SK-N-SH treated with all-trans-retinoic acid at 6 μM for 48 hours (cell line): ENCODE measurements around the gene ZNF41.
"Not testable (repeated sequence)": the region's sequence is repeated elsewhere in the genome, so short reads cannot be mapped to it uniquely, and the experiment has no call there.

Source experiments
- ATAC-seq: fragments of 200-7000 bp; cut with Tn5 transposase; 3 replicates; pipeline ENCODE4 v1.9.1; 2020; ENCODE audit warnings: mild to moderate bottlenecking, moderate library complexity
- ARNTL ChIP-seq: fragments of 450-650 bp; formaldehyde crosslinking; IDR thresholded peaks from 2 replicates; pipeline ENCODE4 v1.5.0; 2020; ENCODE audit warnings: low read depth, mild to moderate bottlenecking, moderate library complexity, borderline replicate concordance
- CSDC2 ChIP-seq: fragments of 250-450 bp; sonication (Bioruptor Pico); IDR thresholded peaks from 2 replicates; pipeline ENCODE4 v1.5.0; 2020; ENCODE audit warnings: mild to moderate bottlenecking, moderate library complexity
- CSRNP3 ChIP-seq: fragments of 250-450 bp; sonication (Bioruptor Pico); IDR thresholded peaks from 2 replicates; pipeline ENCODE4 v1.5.1; 2021; ENCODE audit warnings: mild to moderate bottlenecking, moderate library complexity
- ESRRG ChIP-seq: fragments of 250-450 bp; sonication (Bioruptor Pico); IDR thresholded peaks from 2 replicates; pipeline ENCODE4 v1.6.1; 2021; ENCODE audit warnings: mild to moderate bottlenecking
- GLIS3 ChIP-seq: fragments of 250-450 bp; sonication (Bioruptor Pico); IDR thresholded peaks from 2 replicates; pipeline ENCODE4 v1.5.0; 2020; ENCODE audit warnings: mild to moderate bottlenecking, moderate library complexity
- ISL1 ChIP-seq: fragments of 250-450 bp; sonication (Bioruptor Pico); IDR thresholded peaks from 2 replicates; pipeline ENCODE4 v2.1.2; 2022; ENCODE audit warnings: mild to moderate bottlenecking, moderate library complexity
- OSR1 ChIP-seq: fragments of 250-450 bp; sonication (Bioruptor Pico); IDR thresholded peaks from 2 replicates; pipeline ENCODE4 v1.8.0; 2022; ENCODE audit warnings: moderate library complexity, mild to moderate bottlenecking, inconsistent platforms
- PATZ1 ChIP-seq: fragments of 250-450 bp; sonication (Bioruptor Pico); IDR thresholded peaks from 2 replicates; pipeline ENCODE4 v1.8.0; 2020; ENCODE audit warnings: mild to moderate bottlenecking, moderate library complexity, borderline replicate concordance
- PPARA ChIP-seq: fragments of 250-450 bp; sonication (Bioruptor Pico); IDR thresholded peaks from 2 replicates; pipeline ENCODE4 v1.5.0; 2020; ENCODE audit warnings: mild to moderate bottlenecking, borderline replicate concordance
- RARB ChIP-seq: fragments of 250-450 bp; sonication (Bioruptor Pico); IDR thresholded peaks from 2 replicates; pipeline ENCODE4 v1.8.0; 2021; ENCODE audit warnings: mild to moderate bottlenecking, moderate library complexity
- SNAI2 ChIP-seq: fragments of 250-450 bp; sonication (Bioruptor Pico); IDR thresholded peaks from 2 replicates; pipeline ENCODE4 v1.5.0; 2020; ENCODE audit warnings: mild to moderate bottlenecking, moderate library complexity
- TCF4 ChIP-seq: fragments of 250-450 bp; sonication (Bioruptor Pico); IDR thresholded peaks from 2 replicates; pipeline ENCODE4 v1.8.0; 2021; ENCODE audit warnings: mild to moderate bottlenecking, moderate library complexity, borderline replicate concordance
- TOX ChIP-seq: fragments of 250-450 bp; sonication (Bioruptor Pico); IDR thresholded peaks from 2 replicates; pipeline ENCODE4 v1.8.0; 2021; ENCODE audit warnings: mild to moderate bottlenecking, moderate library complexity, borderline replicate concordance
- ZC3H10 ChIP-seq: fragments of 250-450 bp; sonication (Bioruptor Pico); IDR thresholded peaks from 2 replicates; pipeline ENCODE4 v1.5.1; 2021; ENCODE audit warnings: mild to moderate bottlenecking, moderate library complexity
- ZNF70 ChIP-seq: fragments of 450-650 bp; formaldehyde crosslinking; IDR thresholded peaks from 2 replicates; pipeline ENCODE4 v1.5.0; 2020; ENCODE audit warnings: mild to moderate bottlenecking, moderate library complexity
- ZNF8 ChIP-seq: fragments of 450-650 bp; formaldehyde crosslinking; IDR thresholded peaks from 2 replicates; pipeline ENCODE4 v1.5.0; 2020; ENCODE audit warnings: mild to moderate bottlenecking, moderate library complexity
- TF ChIP-seq, protein P1 (sequence below): fragments of 250-450 bp; sonication (Bioruptor Pico); IDR thresholded peaks from 2 replicates; pipeline ENCODE4 v1.5.1; 2020; ENCODE audit warnings: low read depth, mild to moderate bottlenecking, moderate library complexity
- TF ChIP-seq, protein P2 (sequence below): fragments of 250-450 bp; sonication (Bioruptor Pico); IDR thresholded peaks from 2 replicates; pipeline ENCODE4 v1.5.0; 2020; ENCODE audit warnings: mild to moderate bottlenecking, moderate library complexity

ZNF41 gene

DNA sequence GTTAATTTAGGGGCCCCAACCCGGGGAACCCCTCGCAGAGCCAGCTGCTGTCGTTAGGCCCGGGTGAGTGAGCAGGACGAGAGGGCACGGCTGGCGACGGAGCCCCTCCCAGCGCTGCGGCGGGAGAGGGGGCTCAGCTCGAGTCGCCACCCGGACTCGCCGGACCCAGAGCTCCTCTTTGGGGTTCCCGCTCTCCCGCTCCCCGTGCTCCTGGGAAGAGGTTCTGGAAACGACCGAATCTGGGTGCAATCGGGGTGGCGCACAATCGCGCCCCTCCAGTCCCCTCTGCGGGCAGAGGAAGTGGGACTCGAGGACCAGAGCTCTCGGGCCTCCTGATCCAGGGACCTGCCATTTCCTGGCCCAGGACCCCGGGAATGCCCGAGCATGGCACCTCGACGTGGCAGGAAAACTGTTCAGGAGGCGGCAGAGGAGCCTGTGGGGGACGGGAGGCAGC is 40.7 kb upstream of the ZNF41 start:
- TF ChIP-seq ZNF70 = no peak
- no peak for TF ChIP-seq ARNTL (CRISPR knock-in tag)
- TF ChIP-seq PPARA (CRISPR knock-in tag) = no peak
- no peak for TF ChIP-seq CSDC2
- TF ChIP-seq ZNF8 (CRISPR knock-in tag) = no peak
- peak; percentile 53 for ATAC-seq

- TF ChIP-seq PATZ1 (no peak), ZC3H10 (CRISPR knock-in tag) (no peak), ISL1 (no peak)
- peak; percentile 100 for ATAC-seq
These were observed 40.3 kb upstream of the ZNF41 start for GRCh38 chrX:47523297-47523696.

GRCh38 chrX:47518144-47518543 is 35.1 kb upstream of the ZNF41 start:
- no peak for ATAC-seq
- no peak for TF ChIP-seq CSRNP3 (CRISPR knock-in tag)
- TF ChIP-seq, all 23 proteins: peak for 0

DNA sequence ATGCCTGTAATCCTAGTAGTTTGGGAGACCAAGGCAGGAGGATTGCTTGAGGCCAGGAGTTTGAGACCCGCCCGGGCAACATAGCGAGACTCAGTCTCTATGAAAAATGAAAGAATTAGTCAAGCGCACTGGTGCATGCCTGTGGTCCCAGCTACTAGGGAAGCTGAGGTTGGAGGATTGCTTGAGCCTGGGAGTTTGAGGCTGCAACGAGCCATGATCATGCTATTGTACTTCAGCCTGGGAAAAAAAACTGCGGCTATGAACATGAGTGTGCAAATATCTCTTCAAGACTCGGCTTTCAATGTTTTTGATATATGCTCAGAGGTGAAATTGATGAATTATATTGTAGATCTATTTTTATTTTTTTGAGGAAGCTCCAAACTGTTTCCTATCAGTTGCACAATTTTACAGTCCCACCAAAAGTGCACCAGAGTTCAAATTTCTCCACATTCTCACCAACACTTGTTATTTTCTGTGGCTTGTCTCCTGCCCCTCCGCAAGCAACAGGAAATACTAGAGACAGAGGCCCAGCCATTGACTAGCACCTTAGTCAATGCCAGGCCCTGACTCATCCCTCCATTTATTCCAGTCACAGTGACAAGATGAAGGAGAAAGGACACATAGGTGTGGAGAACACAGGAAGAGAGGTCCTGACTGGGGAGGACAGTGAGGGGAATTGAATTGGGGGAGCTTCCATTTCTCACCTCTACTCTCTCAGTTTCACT is 33.1 kb upstream of the ZNF41 start:
- no peak; the same call in 2 of the 3 replicates for ATAC-seq
- TF ChIP-seq TCF4 (CRISPR knock-in tag) = no peak
- TF ChIP-seq, protein P1, sequence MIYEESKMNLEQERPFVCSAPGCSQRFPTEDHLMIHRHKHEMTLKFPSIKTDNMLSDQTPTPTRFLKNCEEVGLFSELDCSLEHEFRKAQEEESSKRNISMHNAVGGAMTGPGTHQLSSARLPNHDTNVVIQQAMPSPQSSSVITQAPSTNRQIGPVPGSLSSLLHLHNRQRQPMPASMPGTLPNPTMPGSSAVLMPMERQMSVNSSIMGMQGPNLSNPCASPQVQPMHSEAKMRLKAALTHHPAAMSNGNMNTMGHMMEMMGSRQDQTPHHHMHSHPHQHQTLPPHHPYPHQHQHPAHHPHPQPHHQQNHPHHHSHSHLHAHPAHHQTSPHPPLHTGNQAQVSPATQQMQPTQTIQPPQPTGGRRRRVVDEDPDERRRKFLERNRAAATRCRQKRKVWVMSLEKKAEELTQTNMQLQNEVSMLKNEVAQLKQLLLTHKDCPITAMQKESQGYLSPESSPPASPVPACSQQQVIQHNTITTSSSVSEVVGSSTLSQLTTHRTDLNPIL (CRISPR knock-in tag) = no peak
- no peak for TF ChIP-seq SNAI2 (CRISPR knock-in tag)
- TF ChIP-seq ZNF70 = no peak
- no peak for TF ChIP-seq RARB (CRISPR knock-in tag)
- no peak for TF ChIP-seq TOX
- TF ChIP-seq CSDC2 = no peak
- TF ChIP-seq ESRRG (CRISPR knock-in tag) = no peak
- no peak for TF ChIP-seq GLIS3 (CRISPR knock-in tag)
- TF ChIP-seq, protein P2, sequence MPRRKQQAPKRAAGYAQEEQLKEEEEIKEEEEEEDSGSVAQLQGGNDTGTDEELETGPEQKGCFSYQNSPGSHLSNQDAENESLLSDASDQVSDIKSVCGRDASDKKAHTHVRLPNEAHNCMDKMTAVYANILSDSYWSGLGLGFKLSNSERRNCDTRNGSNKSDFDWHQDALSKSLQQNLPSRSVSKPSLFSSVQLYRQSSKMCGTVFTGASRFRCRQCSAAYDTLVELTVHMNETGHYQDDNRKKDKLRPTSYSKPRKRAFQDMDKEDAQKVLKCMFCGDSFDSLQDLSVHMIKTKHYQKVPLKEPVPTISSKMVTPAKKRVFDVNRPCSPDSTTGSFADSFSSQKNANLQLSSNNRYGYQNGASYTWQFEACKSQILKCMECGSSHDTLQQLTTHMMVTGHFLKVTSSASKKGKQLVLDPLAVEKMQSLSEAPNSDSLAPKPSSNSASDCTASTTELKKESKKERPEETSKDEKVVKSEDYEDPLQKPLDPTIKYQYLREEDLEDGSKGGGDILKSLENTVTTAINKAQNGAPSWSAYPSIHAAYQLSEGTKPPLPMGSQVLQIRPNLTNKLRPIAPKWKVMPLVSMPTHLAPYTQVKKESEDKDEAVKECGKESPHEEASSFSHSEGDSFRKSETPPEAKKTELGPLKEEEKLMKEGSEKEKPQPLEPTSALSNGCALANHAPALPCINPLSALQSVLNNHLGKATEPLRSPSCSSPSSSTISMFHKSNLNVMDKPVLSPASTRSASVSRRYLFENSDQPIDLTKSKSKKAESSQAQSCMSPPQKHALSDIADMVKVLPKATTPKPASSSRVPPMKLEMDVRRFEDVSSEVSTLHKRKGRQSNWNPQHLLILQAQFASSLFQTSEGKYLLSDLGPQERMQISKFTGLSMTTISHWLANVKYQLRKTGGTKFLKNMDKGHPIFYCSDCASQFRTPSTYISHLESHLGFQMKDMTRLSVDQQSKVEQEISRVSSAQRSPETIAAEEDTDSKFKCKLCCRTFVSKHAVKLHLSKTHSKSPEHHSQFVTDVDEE (CRISPR knock-in tag) = no peak
- no peak for TF ChIP-seq ARNTL (CRISPR knock-in tag)
- TF ChIP-seq ISL1 = no peak
- TF ChIP-seq, all 23 proteins: peak for 0

- no peak; the same call in 2 of the 3 replicates for ATAC-seq
- TF ChIP-seq TCF4 (CRISPR knock-in tag) (no peak), SNAI2 (CRISPR knock-in tag) (no peak), TOX (no peak), OSR1 (CRISPR knock-in tag) (no peak), GLIS3 (CRISPR knock-in tag) (no peak)
These were observed 31.7 kb upstream of the ZNF41 start for GRCh38 chrX:47514533-47515235.

DNA sequence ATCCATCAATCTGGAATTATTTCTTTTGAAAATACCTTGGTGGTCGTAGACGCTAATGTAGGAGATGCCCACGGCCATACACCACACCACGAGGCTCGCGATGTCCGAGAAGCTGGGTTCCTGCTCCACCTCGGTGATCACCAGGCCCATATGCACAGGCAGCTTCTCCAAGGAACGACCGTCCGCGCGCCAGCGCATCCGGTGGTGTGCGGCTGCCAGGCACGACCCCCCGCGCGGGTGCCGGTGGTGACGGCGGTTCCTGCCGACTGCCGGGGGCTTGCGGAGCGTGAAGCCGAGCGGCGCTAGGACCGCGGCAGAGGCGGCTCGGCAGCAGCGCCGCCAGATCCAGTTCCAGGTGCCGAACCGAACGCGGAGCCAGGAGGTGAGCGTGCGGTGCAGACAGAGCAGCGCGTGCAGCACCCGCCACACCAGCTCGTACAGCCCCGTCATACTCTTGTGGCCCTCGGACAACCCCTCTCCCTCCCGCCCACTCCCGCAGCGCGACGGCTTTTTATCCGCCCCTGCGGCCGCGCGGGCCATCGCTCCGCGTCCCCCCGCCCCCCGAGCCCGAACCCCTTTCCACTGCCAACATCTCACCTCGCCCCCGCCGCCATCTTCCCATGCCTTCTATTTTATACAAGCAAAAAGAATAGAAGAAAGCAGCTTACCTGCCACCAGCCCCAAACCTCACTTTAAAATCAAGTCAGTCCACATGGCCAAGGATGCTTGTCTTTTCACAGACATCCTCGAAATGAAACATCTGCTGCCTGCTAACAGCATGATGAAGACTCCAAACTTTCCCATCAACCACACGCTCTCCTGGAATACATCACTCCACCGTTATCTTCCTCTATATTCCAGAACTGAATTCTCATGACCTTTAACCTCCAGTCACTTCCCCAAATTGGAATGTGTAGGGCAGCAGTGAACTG is 30.3 kb upstream of the ZNF41 start:
- ATAC-seq = peak; percentile 79

- ATAC-seq = not testable (repeated sequence)
These were observed 29.4 kb upstream of the ZNF41 start for GRCh38 chrX:47512383-47512782.
